MV-4-11 (cell line): ENCODE measurements around the gene CTBP2.
"Not testable (repeated sequence)": the region's sequence is repeated elsewhere in the genome, so short reads cannot be mapped to it uniquely, and the experiment has no call there.

Experiments used
- DNase-seq: peaks from one replicate; lab custom pipeline; 2025; lab: John Stamatoyannopoulos, UW

CTBP2 gene

GRCh38 chr10:125087191-125087896, 73.0 kb downstream of the CTBP2 start:
- no peak for DNase-seq

DNA sequence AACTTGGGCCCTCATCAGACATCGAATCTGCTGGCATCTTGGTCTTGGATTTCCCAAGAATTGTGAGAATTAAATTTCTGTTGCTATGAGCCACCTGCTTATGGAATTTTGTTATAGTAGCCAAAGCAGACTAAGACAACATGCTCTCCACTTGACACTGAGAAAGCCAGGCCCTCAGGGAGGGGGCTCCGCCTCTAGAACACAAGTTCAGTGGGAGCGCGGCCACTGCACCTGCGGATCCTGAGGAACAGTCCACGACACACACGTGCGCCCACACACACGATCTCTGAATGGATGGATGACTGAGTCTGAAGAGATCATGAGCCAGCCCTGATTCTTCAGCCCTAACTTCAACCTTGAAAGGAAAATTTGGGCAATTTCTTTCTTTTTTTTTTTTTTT, 73.7 kb downstream of the CTBP2 start:
- DNase-seq, result no peak

DNA sequence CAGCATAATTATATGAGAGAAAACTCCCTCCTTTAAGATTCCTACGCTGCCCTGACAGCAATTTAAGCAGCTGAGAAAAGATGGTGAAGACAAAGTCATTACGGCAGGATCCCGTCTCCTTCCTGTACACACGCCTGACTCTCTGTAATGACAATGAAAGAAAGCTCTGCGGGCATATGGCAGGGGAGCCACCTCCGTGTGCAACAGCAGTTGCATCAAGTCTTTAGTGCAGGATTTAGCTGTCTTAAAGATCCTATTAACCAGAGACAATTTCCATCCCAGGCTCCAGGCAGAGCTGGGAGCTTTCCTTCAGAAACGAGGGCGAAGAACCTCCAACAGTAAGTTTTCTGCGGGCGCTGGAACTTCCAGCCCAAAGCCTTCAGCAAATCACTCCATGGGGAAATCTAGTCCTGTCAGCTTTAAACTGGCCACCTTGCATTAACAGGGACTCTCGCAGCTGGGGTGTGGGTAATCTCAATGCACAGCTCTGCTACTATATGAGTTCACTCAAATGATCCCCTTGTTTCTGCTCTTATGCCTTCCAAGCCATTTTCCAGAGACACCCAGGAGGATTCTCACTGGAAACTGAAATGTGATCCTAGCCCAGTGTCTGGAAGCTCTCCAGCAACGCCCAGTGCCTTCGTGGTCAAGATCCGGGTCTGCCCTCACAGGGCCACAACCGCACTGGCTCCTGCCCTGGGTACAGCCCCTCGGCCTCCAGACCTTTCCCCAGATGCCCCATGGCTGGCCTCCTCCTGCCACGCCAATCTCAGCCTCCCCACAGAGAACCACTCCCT, 74.9 kb downstream of the CTBP2 start:
- DNase-seq, result no peak

- no peak for DNase-seq
Observed at GRCh38 chr10:125084614-125085257, 75.6 kb downstream of the CTBP2 start.

DNA sequence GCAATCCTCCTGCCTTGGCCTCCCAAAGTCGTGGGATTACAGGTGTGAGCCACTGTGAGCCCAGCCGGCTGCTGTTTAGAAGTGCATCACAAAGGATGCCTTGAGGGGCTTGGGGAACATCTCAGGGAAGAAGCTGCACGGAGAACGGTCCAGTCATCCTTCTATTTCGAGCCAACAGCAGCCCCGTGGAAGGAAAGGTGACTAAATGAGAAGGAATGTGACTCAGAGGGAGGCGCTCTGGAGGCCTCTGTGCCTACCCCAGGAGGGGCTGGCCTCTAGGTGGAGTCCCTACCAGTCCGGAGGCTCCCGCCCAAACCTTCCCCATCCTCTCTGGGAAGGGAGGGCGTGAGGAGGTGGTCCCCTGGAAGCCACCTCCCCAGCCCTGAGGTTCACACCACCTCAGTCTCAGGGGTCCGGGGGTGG, 76.2 kb downstream of the CTBP2 start:
- DNase-seq, result no peak

DNA sequence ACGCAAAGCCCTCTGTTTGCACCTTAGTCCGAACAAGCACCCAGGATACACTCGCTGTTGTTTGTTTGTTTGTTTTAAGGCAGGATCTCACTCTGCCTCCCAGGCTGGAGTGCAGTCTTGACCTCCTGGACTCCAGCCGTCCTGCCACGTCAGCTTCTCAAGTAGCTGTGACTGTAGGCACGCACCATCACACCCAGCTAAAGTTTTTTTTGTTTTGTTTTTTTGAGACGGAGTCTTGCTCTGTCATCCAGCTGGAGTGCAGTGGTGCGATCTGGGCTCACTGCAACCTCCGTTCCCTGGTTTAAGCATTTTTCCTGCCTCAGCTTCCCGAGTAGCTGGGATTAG, 76.8 kb downstream of the CTBP2 start:
- no peak for DNase-seq

GRCh38 chr10:125082881-125083575, 77.3 kb downstream of the CTBP2 start:
- DNase-seq, result no peak

GRCh38 chr10:125082471-125082870, 77.9 kb downstream of the CTBP2 start:
- DNase-seq, result not testable (repeated sequence)

GRCh38 chr10:125081931-125082330, 78.4 kb downstream of the CTBP2 start:
- no peak for DNase-seq

DNA sequence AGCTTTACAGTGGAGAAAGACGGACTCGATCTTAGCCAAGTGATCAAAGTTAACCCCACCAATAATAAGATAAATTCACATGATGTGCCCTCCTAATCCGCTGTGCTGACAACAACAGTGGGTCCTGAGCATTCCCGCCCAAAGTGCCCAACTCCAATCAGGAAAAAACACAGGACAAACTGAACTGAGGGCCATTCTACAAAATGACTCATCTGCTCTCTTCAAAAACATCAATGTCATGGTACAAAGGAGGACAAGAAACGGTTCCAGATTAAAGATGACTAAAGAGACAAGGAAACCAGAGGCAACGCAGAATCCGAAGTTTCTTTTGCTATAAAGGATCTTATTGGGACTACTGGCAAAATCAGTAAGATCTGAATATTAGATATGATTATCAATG, 79.4 kb downstream of the CTBP2 start:
- no peak for DNase-seq

DNA sequence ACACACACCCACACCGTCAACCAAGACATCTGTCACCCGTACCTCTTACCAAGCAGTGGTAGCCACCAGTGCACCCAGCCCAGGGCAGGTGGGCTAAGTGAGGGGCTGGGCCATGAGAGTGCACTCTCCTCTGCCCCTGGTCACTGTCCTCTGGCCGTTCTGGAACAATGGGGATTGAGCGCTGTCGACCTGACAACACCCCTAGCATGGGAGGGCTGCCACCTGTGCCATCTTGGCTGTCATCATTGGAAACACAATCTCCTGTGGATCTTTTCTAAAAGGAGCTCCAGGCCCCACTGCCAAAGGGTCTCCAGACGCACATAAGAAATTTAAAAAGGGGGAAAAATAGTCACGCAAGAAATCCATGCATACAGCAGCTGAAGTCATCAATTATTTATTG, 80.1 kb downstream of the CTBP2 start:
- DNase-seq, result no peak

DNA sequence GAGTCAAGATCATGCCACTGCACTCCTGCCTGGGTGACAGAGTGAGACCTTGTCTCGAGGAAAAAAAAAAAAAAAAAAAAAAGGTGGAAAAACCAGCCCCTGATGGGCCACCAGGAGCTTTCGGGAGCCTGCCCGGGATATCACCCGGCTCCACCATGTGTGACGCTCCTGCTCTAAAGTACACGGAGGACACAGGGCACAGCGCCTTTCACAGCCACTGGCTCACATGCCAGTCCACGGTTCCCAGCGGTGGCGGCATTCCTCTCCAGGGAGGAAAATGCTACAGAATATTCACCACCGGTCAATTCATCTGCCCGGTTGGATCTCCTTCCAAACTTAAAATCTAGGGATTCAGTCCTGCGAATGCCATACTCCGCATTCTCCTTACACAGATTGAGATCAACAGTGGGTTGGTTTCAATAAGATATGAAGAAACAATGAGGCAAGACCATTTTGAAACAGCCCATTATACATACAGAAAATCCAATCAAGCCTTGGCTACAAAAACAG, 81.2 kb downstream of the CTBP2 start:
- DNase-seq, result no peak

GRCh38 chr10:125076891-125077541, 83.3 kb downstream of the CTBP2 start:
- no peak for DNase-seq

DNA sequence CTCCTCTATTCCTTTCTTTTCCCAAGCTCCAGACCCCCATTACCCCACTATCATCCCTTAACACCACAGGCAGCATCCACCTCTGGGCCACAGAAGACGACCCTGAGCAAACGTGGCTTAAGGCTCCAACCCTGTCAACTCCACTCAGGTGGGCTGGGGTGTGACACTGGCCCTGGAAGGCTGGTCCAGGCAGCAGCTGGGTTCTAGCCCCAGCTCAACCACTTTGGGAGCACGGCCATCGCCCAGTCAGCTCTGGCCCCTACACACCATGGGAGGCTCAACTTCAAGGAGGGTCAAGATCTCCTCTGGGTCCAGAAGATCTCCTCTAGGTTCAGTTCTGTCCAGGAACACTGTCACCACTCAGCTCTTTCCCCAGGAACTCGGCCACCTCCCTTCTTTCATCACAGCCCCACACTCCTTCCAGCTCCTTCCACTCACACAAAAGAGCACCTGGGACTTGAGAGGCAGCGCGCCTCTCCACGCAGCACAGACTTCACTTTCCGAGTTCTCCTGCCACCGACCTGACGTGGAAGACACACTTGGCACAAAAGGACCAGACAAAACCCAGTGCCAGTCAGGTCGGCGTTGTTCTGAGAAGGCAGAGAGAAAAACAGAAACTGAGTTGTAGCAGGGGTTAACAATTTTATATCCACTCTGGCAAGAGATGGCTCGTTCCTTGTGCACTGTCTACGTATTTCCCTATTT, 84.1 kb downstream of the CTBP2 start:
- DNase-seq, result no peak

- no peak for DNase-seq
Observed at GRCh38 chr10:125073996-125074395, 86.4 kb downstream of the CTBP2 start.

DNA sequence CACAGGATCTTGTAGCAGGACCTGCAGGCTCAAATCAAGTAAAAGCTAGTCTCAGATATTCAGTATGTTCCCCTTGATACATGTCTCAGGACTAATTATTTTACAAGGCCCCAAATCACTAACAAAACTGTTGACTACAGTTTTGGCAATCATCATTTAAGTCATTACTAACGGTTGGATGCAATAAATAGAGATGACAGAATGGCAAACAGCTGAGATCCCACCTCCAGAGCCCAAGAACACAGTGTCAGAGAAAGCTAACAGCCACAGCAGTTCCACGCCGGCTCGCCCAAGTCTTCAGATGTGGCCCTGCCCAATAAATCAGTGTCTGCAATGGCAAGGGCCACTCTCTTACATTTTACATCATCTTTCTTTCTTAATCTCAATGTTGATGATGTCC, 87.6 kb downstream of the CTBP2 start:
- DNase-seq, result no peak

GRCh38 chr10:125071008-125071407, 89.4 kb downstream of the CTBP2 start:
- no peak for DNase-seq

DNA sequence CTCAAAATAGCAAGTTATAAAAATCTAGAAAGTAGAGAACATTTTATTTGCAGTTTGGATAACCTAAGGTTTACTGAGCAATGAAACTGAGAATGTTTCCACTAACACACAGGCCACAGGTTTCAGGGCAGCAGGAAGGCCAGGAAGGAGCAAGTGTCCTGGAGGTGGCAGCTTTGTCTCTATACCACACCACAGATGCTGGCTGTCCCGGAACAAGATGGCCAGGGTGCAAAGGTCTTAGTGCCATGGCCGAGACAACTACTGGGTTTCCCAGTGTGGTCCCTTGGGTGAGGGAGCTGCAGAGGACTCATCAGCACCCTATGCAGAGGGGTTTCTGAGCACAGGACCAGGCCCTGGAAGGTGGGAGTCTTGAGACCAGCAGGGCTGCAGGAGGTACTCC, 92.0 kb downstream of the CTBP2 start:
- DNase-seq, result no peak

- no peak for DNase-seq
Observed at GRCh38 chr10:125067764-125068163, 92.6 kb downstream of the CTBP2 start.

DNA sequence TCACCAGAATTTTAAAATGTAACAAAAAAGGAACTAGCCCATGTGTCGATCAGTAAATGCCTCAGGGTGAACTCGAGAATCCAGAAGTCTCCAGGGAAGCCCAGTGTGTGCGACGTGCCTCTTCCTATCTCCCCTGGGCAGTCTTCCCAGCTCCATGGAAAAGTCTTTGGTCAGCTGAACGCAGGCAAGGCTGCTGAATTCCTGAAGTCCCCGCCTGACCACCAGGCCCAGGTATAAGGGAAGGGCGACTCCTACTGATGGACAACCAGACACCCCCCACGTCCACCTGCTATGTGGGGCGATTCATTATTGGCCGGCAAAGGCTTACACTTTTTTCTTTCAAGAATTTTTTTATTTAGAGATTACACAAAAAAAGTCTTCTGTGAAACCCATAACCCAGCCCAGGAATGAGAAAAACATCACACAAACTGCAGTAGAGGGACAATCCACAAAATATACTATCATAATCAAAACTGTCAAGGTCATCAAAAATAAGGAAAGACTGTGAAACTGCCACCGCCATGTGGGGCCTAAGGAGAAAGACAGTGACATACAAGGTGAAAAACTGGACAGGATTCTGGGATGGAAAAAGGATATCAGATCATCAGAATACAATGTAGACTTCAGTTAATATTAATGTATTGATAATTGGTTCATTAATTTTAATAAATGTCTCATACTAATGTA, 93.5 kb downstream of the CTBP2 start:
- no peak for DNase-seq
